H9 (cell line): ENCODE data around the gene TXLNG. TPM values are rescaled to one million over a fixed set of nuclear protein-coding genes. Genes with fewer than 3 reads are reported as not detected.
A peak's percentile ranks its signal among the peaks of the same experiment; 100 is the strongest.

Source experiments
- DNase-seq: peaks from one replicate; pipeline ENCODE4 v3.0.0-alpha.2; 2017
- H2AFZ ChIP-seq: one replicate; pipeline ENCODE4 v1.6.1; 2013; ENCODE audit warnings: mild to moderate bottlenecking, low read length, control low read depth, moderate library complexity
- H2AK5ac ChIP-seq: 2 replicates; pipeline ENCODE4 v1.6.1; 2013; ENCODE audit warnings: low read length, control low read depth, mixed read lengths; ENCODE audit not compliant: insufficient read length
- H2BK120ac ChIP-seq: one replicate; pipeline ENCODE4 v1.6.1; 2013; ENCODE audit warnings: low read depth, mild to moderate bottlenecking, low read length, control low read depth, inconsistent platforms; ENCODE audit not compliant: poor library complexity, severe bottlenecking
- H2BK12ac ChIP-seq: 2 replicates; pipeline ENCODE4 v1.6.1; 2013; ENCODE audit warnings: low read length, control low read depth, mixed read lengths, low read depth; ENCODE audit not compliant: insufficient read length
- H2BK15ac ChIP-seq: 2 replicates; pipeline ENCODE4 v1.6.1; 2013; ENCODE audit warnings: low read depth, low read length, control low read depth
- H2BK20ac ChIP-seq: one replicate; pipeline ENCODE4 v1.6.1; 2013; ENCODE audit warnings: low read depth, mild to moderate bottlenecking, low read length, control low read depth, inconsistent platforms; ENCODE audit not compliant: poor library complexity, severe bottlenecking
- H2BK5ac ChIP-seq: 2 replicates; pipeline ENCODE4 v1.6.1; 2013; ENCODE audit warnings: low read length, control low read depth, mixed read lengths; ENCODE audit not compliant: insufficient read length
- H3K14ac ChIP-seq: 2 replicates; pipeline ENCODE4 v1.6.1; 2013; ENCODE audit warnings: low read length, control low read depth; ENCODE audit not compliant: insufficient read depth
- H3K18ac ChIP-seq: 2 replicates; pipeline ENCODE4 v1.6.1; 2013; ENCODE audit warnings: low read depth, mild to moderate bottlenecking, mixed read lengths, low read length, control low read depth; ENCODE audit not compliant: insufficient read length
- H3K23ac ChIP-seq: 2 replicates; pipeline ENCODE4 v1.6.1; 2013; ENCODE audit warnings: low read length, control low read depth, mixed read lengths, low read depth; ENCODE audit not compliant: insufficient read length
- H3K23me2 ChIP-seq: 2 replicates; pipeline ENCODE4 v1.6.1; 2013; ENCODE audit warnings: low read depth, mild to moderate bottlenecking, mixed read lengths, low read length, control low read depth; ENCODE audit not compliant: insufficient read length, poor library complexity, severe bottlenecking
- H3K27ac ChIP-seq: 2 replicates; pipeline ENCODE4 v1.5.1; 2013; ENCODE audit warnings: low read length, control low read depth, mixed read lengths, low read depth; ENCODE audit not compliant: insufficient read length
- H3K27me3 ChIP-seq: 2 replicates; pipeline ENCODE4 v1.6.1; 2013; ENCODE audit warnings: low read length, control low read depth, inconsistent platforms; ENCODE audit not compliant: insufficient read depth
- H3K4ac ChIP-seq: 2 replicates; pipeline ENCODE4 v1.6.1; 2013; ENCODE audit warnings: low read depth, mild to moderate bottlenecking, control low read depth, inconsistent platforms, low read length, moderate library complexity
- H3K4me1 ChIP-seq: 2 replicates; pipeline ENCODE4 v1.6.1; 2013; ENCODE audit warnings: low read length, control low read depth, inconsistent platforms; ENCODE audit not compliant: insufficient read depth
- H3K4me2 ChIP-seq: 2 replicates; pipeline ENCODE4 v1.6.1; 2013; ENCODE audit warnings: low read length, control low read depth, mixed read lengths; ENCODE audit not compliant: insufficient read length, insufficient read depth
- H3K56ac ChIP-seq: 2 replicates; pipeline ENCODE4 v1.6.1; 2013; ENCODE audit warnings: low read depth, mild to moderate bottlenecking, mixed read lengths, low read length, control low read depth; ENCODE audit not compliant: insufficient read length
- H3K79me1 ChIP-seq: 2 replicates; pipeline ENCODE4 v1.6.1; 2013; ENCODE audit warnings: low read depth, mild to moderate bottlenecking, moderate library complexity, low read length, control low read depth, inconsistent platforms; ENCODE audit not compliant: insufficient read depth, poor library complexity, severe bottlenecking
- H3K79me2 ChIP-seq: 2 replicates; pipeline ENCODE4 v1.6.1; 2013; ENCODE audit warnings: low read length, control low read depth, inconsistent platforms; ENCODE audit not compliant: insufficient read depth
- H3K9ac ChIP-seq: 2 replicates; pipeline ENCODE4 v1.6.1; 2013; ENCODE audit warnings: low read length, control low read depth, mixed read lengths; ENCODE audit not compliant: insufficient read length; ENCODE audit errors: extremely low read depth
- H3K9me3 ChIP-seq: one replicate; pipeline ENCODE4 v1.6.1; 2013; ENCODE audit warnings: low read depth, low read length, inconsistent platforms; ENCODE audit not compliant: control insufficient read depth
- H3T11ph ChIP-seq: one replicate; pipeline ENCODE4 v1.6.1; 2013; ENCODE audit warnings: mild to moderate bottlenecking, low read length, control low read depth, inconsistent platforms
- H4K20me1 ChIP-seq: one replicate; pipeline ENCODE4 v1.6.1; 2013; ENCODE audit not compliant: control insufficient read depth, insufficient read length, insufficient read depth
- H4K5ac ChIP-seq: 2 replicates; pipeline ENCODE4 v1.6.1; 2013; ENCODE audit warnings: low read depth, mild to moderate bottlenecking, mixed read lengths, low read length, control low read depth; ENCODE audit not compliant: insufficient read length
- H4K8ac ChIP-seq: replicated peaks from 2 replicates; pipeline ENCODE4 v1.6.1; 2013; ENCODE audit warnings: low read length, control low read depth, mixed read lengths, low read depth; ENCODE audit not compliant: insufficient read length
- H4K91ac ChIP-seq: 2 replicates; pipeline ENCODE4 v1.6.1; 2013; ENCODE audit warnings: low read depth, mild to moderate bottlenecking, moderate library complexity, mixed read lengths, low read length, control low read depth; ENCODE audit not compliant: insufficient read length
- H3K27ac Mint-ChIP-seq, 3 experiments: 2 replicates in 2 of 3; 3 replicates in 1 of 3; pipeline ENCODE4 v1.8.0; 2020 to 2021; ENCODE audit warnings: mixed read lengths in 3 of 3, mild to moderate bottlenecking in 1 of 3, moderate library complexity in 1 of 3
- H3K27me3 Mint-ChIP-seq: 2 replicates; pipeline ENCODE4 v1.8.0; 2021; ENCODE audit warnings: low read depth, mild to moderate bottlenecking, moderate library complexity, mixed read lengths
- H3K36me3 Mint-ChIP-seq, 3 experiments: 2 replicates in 2 of 3; 3 replicates in 1 of 3; pipeline ENCODE4 v1.8.0; 2020 to 2021; ENCODE audit warnings: low read depth in 3 of 3, mixed read lengths in 3 of 3; ENCODE audit not compliant: insufficient read depth in 1 of 3
- H3K4me1 Mint-ChIP-seq, 2 experiments: 2 replicates each; pipeline ENCODE4 v1.8.0; 2020; ENCODE audit warnings: mixed read lengths in 2 of 2
- H3K4me3 Mint-ChIP-seq, 2 experiments: 2 replicates in 1 of 2; 3 replicates in 1 of 2; pipeline ENCODE4 v1.8.0; 2020 to 2021; ENCODE audit warnings: mild to moderate bottlenecking in 2 of 2, mixed read lengths in 2 of 2, moderate library complexity in 1 of 2
- H3K9me3 Mint-ChIP-seq, 2 experiments: 2 replicates in 1 of 2; 3 replicates in 1 of 2; pipeline ENCODE4 v1.8.0; 2020; ENCODE audit warnings: mild to moderate bottlenecking in 2 of 2, mixed read lengths in 2 of 2, moderate library complexity in 1 of 2
- CTCF ChIP-seq: fragments of 200-600 bp; sonication (generic); conservative IDR thresholded peaks from 3 replicates; pipeline ENCODE4 v1.8.0; 2021; ENCODE audit warnings: antibody characterized with exemption, mild to moderate bottlenecking
- WGBS: extraction: QIAGEN DNeasy Blood & Tissue Kit; methylation state at CpG from one replicate; pipeline ENCODE4 v1.1.7; 2013; ENCODE audit warnings: missing lambda C conversion rate, low lambda C conversion rate, mixed read lengths; ENCODE audit not compliant: insufficient read length; ENCODE audit errors: extremely low coverage; 5-methylcytosine and 5-hydroxymethylcytosine counted together
- total RNA-seq: library from RNA; stranded (reverse); gene quantifications from 2 replicates; pipeline ENCODE4 v1.2.1, GENCODE V29; 2021

The TXLNG gene
- total RNA-seq, 1 experiment from 2014 or later, result 90.7 TPM

- Histone ChIP-seq H3K4me2 (no peak overlapping the region), H3K27ac (no peak overlapping the region), H3K79me1 (peaks cover 12% of the 10 kb centered on the region), H2BK15ac (no peak overlapping the region), H2AK5ac (no peak overlapping the region), H2BK20ac (no peak overlapping the region), H4K20me1 (no peaks in the 10 kb centered on the region), H2BK120ac (no peak overlapping the region), H3K14ac (no peak overlapping the region), H2BK5ac (no peak overlapping the region), H3K23ac (no peak overlapping the region), H3K23me2 (no peaks in the 10 kb centered on the region), H4K5ac (no peak overlapping the region), H3K4me1 (no peaks in the 10 kb centered on the region; the same call in 1 of the 2 replicates), H4K91ac (no peak overlapping the region), H2AFZ (no peak overlapping the region), H2BK12ac (no peak overlapping the region), H3K56ac (no peak overlapping the region), H3K27me3 (no peaks in the 10 kb centered on the region), H3K18ac (no peak overlapping the region), H3K4ac (no peak overlapping the region), H3K9me3 (no peaks in the 10 kb centered on the region), H4K8ac (no peak overlapping the region), H3K79me2 (peaks cover 30% of the 10 kb centered on the region; the same call in 1 of the 2 replicates), H3T11ph (no peak overlapping the region), H3K9ac (no peak overlapping the region)
- Mint-ChIP-seq H3K27ac (peak overlapping the region in 2 of 3 experiments; percentile 27 to 53; a peak in 1 of 7 replicates), H3K9me3 (no peaks in the 10 kb centered on the region), H3K36me3 (peaks cover 13 to 41% (median 35%) of the 10 kb centered on the region in 3 experiments), H3K27me3 (no peaks in the 10 kb centered on the region), H3K4me3 (no peak overlapping the region), H3K4me1 (peaks cover 20 to 24% of the 10 kb centered on the region in 2 experiments)
- DNase-seq, result no peak
- no CpG with 5 or more reads among the region's 8 CpGs for WGBS
- no peak for TF ChIP-seq CTCF
Measured at GRCh38 chrX:16804923-16805464, 18.7 kb downstream of the TXLNG start.
